ENCODE measurements around the gene SRGAP1. TPM values are rescaled to one million over a fixed set of nuclear protein-coding genes. Genes with fewer than 3 reads are reported as not detected.

SRGAP1 gene
- polyA plus RNA-seq, 1 donor from 2014 or later: 4.8 TPM

DNA sequence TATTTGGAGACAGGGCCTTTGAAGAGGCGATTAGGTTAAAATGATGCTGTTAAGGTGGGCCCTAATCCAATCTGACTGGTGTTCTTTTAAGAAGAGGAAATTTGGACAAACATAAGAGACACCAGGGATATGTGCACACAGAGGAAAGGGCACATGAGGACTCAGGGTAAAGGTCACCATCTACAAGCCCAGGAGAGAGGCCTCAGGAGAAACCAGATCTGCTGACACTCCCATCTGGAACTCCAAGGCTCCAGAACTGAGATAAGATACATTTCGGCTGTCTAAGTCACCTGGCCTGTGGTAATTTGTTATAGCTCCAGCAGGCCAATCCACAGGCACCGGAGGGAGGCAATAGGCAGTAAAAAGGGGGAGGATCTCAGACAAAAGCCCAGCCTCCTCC, 329.0 kb downstream of the SRGAP1 start:
- H3K79me2 ChIP-seq (replicated peaks; ENCODE audit: insufficient read depth, low read length): no peaks in the 10 kb centered on the region
- H3K9ac ChIP-seq (ENCODE audit: low read length): no peak overlapping the region
- H3K36me3 ChIP-seq (ENCODE audit: insufficient read depth, low read length): no peaks in the 10 kb centered on the region
- H2AFZ ChIP-seq (ENCODE audit: low read depth, low read length): no peak overlapping the region
- H3K9me2 ChIP-seq (ENCODE audit: insufficient read depth, low read length): no peaks in the 10 kb centered on the region
- no peaks in the 10 kb centered on the region for H4K20me1 ChIP-seq (ENCODE audit: insufficient read depth)
- H3K4me2 ChIP-seq (ENCODE audit: low read length): no peak overlapping the region
- H3K9me3 ChIP-seq (ENCODE audit: low read length): no peaks in the 10 kb centered on the region
- no peaks in the 10 kb centered on the region for H3F3A ChIP-seq (ENCODE audit: insufficient read depth, low read length, poor library complexity, severe bottlenecking)
- H3K4me3 ChIP-seq (ENCODE audit: low read length): no peak overlapping the region
- no peaks in the 10 kb centered on the region for H3K27me3 ChIP-seq (ENCODE audit: insufficient read depth, low read depth, low read length)
- TF ChIP-seq CTCF (IDR thresholded peaks at IDR 0.05; ENCODE audit: poor library complexity, severe bottlenecking): no peak
- TF ChIP-seq SMC3 (conservative IDR thresholded peaks at IDR 0.05; ENCODE audit: poor library complexity): no peak
- TF ChIP-seq TAF1 (IDR thresholded peaks at IDR 0.05; ENCODE audit: low read depth): no peak
- TF ChIP-seq RAD21 (conservative IDR thresholded peaks at IDR 0.05): no peak
- TF ChIP-seq EP300 (conservative IDR thresholded peaks at IDR 0.05; ENCODE audit: poor library complexity, severe bottlenecking): no peak
- TF ChIP-seq REST (IDR thresholded peaks at IDR 0.05; ENCODE audit: borderline replicate concordance): no peak
- TF ChIP-seq EZH2 (IDR thresholded peaks at IDR 0.05; ENCODE audit: borderline replicate concordance, insufficient read depth, low read length, poor library complexity, severe bottlenecking): no peak
- TF ChIP-seq MXI1 (conservative IDR thresholded peaks at IDR 0.05; ENCODE audit: poor library complexity, severe bottlenecking): no peak
- TF ChIP-seq POLR2AphosphoS5 (IDR thresholded peaks at IDR 0.05): no peak
- H3K27ac ChIP-seq (ENCODE audit: low read length): no peak overlapping the region

DNA sequence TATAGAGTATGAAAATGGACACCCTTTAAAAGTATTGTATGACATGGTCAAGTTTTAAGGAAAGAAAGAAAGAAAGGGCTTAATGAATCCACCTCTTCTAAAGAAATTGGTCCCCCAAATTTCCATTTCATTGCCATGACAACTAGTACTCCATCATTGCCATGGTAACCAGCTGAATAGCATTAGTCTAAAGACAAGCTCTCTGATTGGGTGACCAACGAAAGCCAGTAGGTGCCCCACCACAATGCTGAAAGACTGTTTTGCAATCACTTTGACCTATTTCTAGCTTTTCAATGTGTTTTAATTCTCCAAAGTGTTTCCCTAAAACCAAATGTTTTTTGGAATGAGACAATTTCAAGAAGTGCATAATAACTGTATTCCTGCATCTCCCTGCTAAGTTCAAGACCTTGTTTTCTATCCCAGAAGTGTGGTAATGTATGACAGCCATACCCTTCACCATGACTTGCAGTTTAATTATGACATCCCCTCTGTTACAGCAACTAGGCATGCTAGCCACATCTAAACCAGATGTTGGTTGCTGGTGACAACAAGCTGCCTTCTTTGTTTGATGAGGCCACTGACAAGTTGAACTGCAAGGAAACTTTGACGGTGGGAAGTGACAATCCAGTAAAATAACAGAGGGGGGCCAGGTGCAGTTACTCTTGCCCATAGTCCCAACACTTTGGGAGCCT, 330.9 kb downstream of the SRGAP1 start:
- Histone ChIP-seq H3K36me3 (ENCODE audit: insufficient read depth, low read length) (no peaks in the 10 kb centered on the region), H3K79me2 (replicated peaks; ENCODE audit: insufficient read depth, low read length) (no peaks in the 10 kb centered on the region), H3K9ac (ENCODE audit: low read length) (no peak overlapping the region), H4K20me1 (ENCODE audit: insufficient read depth) (no peaks in the 10 kb centered on the region), H3K9me2 (ENCODE audit: insufficient read depth, low read length) (no peaks in the 10 kb centered on the region), H3K27me3 (ENCODE audit: insufficient read depth, low read depth, low read length) (no peaks in the 10 kb centered on the region), H3F3A (ENCODE audit: insufficient read depth, low read length, poor library complexity, severe bottlenecking) (no peaks in the 10 kb centered on the region), H3K27ac (ENCODE audit: low read length) (peak overlapping the region; percentile 46), H3K4me3 (ENCODE audit: low read length) (peak overlapping the region; percentile 43), H2AFZ (ENCODE audit: low read depth, low read length) (peak overlapping the region; percentile 41), H3K4me2 (ENCODE audit: low read length) (peak overlapping the region; percentile 49), H3K9me3 (ENCODE audit: low read length) (no peaks in the 10 kb centered on the region)
- TF ChIP-seq MXI1 (conservative IDR thresholded peaks at IDR 0.05; ENCODE audit: poor library complexity, severe bottlenecking): peak; percentile 51
- TF ChIP-seq SMC3 (conservative IDR thresholded peaks at IDR 0.05; ENCODE audit: poor library complexity): no peak

Data from neural cell (in vitro differentiated cells).